Measurements from ENCODE around the gene GFI1B.

Gene GFI1B

DNA sequence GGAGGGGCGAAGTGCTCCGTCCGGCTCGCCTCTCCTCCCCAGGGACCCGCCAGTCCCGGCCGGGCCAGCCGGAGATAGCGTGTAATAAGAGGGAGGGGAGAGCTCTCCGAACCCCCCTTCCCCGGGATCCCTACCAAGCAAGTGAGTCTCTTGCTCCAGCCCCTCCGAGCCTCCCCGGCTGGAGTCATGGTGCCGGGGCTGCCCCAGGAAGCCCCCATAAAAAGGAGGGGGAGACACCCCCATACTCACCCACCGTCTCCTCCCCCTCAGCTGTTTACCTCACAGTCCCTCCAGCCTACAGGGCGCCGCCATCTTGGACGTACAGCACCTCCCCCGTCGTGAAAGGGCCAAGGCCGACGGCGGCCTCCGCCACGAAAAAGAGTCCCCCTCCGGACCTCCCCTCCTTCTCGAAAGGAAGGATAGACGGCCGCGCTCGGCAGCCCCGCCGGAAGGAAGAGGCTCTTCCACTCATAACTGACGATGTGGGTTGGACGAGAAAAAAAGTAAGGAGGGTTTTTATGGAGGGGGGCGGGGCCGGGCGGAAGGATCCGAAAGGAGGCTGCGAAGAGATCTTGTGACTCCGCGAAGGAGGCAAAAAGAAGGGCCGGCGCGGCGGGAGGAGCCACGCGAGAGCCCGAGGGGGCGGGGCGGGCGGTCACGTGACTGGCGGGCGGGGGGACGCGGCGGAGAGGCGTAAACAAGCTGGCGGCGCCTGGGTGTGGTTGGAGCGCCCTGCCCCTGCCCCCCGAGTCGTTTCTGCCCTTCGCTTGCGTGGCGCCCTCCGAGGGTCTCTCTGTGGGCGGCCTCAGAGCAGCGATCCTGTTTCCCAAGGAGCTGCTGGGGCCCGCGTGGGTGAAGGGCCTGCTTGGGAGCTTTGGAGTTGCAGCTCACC, 34.0 kb upstream of the GFI1B start, which contains the start of gene TSC1 (continued):
- TF ChIP-seq, protein P1, sequence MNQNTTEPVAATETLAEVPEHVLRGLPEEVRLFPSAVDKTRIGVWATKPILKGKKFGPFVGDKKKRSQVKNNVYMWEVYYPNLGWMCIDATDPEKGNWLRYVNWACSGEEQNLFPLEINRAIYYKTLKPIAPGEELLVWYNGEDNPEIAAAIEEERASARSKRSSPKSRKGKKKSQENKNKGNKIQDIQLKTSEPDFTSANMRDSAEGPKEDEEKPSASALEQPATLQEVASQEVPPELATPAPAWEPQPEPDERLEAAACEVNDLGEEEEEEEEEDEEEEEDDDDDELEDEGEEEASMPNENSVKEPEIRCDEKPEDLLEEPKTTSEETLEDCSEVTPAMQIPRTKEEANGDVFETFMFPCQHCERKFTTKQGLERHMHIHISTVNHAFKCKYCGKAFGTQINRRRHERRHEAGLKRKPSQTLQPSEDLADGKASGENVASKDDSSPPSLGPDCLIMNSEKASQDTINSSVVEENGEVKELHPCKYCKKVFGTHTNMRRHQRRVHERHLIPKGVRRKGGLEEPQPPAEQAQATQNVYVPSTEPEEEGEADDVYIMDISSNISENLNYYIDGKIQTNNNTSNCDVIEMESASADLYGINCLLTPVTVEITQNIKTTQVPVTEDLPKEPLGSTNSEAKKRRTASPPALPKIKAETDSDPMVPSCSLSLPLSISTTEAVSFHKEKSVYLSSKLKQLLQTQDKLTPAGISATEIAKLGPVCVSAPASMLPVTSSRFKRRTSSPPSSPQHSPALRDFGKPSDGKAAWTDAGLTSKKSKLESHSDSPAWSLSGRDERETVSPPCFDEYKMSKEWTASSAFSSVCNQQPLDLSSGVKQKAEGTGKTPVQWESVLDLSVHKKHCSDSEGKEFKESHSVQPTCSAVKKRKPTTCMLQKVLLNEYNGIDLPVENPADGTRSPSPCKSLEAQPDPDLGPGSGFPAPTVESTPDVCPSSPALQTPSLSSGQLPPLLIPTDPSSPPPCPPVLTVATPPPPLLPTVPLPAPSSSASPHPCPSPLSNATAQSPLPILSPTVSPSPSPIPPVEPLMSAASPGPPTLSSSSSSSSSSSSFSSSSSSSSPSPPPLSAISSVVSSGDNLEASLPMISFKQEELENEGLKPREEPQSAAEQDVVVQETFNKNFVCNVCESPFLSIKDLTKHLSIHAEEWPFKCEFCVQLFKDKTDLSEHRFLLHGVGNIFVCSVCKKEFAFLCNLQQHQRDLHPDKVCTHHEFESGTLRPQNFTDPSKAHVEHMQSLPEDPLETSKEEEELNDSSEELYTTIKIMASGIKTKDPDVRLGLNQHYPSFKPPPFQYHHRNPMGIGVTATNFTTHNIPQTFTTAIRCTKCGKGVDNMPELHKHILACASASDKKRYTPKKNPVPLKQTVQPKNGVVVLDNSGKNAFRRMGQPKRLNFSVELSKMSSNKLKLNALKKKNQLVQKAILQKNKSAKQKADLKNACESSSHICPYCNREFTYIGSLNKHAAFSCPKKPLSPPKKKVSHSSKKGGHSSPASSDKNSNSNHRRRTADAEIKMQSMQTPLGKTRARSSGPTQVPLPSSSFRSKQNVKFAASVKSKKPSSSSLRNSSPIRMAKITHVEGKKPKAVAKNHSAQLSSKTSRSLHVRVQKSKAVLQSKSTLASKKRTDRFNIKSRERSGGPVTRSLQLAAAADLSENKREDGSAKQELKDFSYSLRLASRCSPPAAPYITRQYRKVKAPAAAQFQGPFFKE (tag by site-specific recombination; IDR thresholded peaks at IDR 0.05; ENCODE audit: borderline replicate concordance), result no peak
- TF ChIP-seq SP2 (tag by site-specific recombination; IDR thresholded peaks at IDR 0.05) (peak; percentile 91), ZNF433 (tag by site-specific recombination; IDR thresholded peaks at IDR 0.05; ENCODE audit: low read depth) (no peak), EGR2 (tag by site-specific recombination; IDR thresholded peaks at IDR 0.05; ENCODE audit: low read depth) (peak; percentile 94), SCRT2 (tag by site-specific recombination; IDR thresholded peaks at IDR 0.05) (no peak), ZNF214 (tag by site-specific recombination; IDR thresholded peaks at IDR 0.05; ENCODE audit: borderline replicate concordance) (no peak), ZBTB21 (tag by site-specific recombination; IDR thresholded peaks at IDR 0.05) (peak; percentile 75), ZNF521 (tag by site-specific recombination; IDR thresholded peaks at IDR 0.05) (no peak), SP7 (tag by site-specific recombination; IDR thresholded peaks at IDR 0.05) (peak; percentile 96), KLF7 (tag by site-specific recombination; IDR thresholded peaks at IDR 0.05; ENCODE audit: borderline replicate concordance) (peak; percentile 97), KLF17 (tag by site-specific recombination; IDR thresholded peaks at IDR 0.05) (peak; percentile 99), ZNF843 (tag by site-specific recombination; IDR thresholded peaks at IDR 0.05) (peak; percentile 67), ZFP41 (tag by site-specific recombination; IDR thresholded peaks at IDR 0.05; ENCODE audit: borderline replicate concordance) (0 out of 2 replicates have a peak, but pooled peaks have one; percentile 26), ZNF292 (tag by site-specific recombination; IDR thresholded peaks at IDR 0.05; ENCODE audit: borderline replicate concordance, low read depth) (no peak), ZNF24 (tag by site-specific recombination; IDR thresholded peaks at IDR 0.05) (peak; percentile 89), ZNF544 (tag by site-specific recombination; IDR thresholded peaks at IDR 0.05) (no peak), ZNF391 (tag by site-specific recombination; IDR thresholded peaks at IDR 0.05; ENCODE audit: borderline replicate concordance, low read depth) (peak; percentile 99), ZNF248 (tag by site-specific recombination; IDR thresholded peaks at IDR 0.05) (no peak), ZNF354C (tag by site-specific recombination; IDR thresholded peaks at IDR 0.05; ENCODE audit: borderline replicate concordance, low read depth) (no peak), ZNF223 (tag by site-specific recombination; IDR thresholded peaks at IDR 0.05) (no peak), ZNF707 (tag by site-specific recombination; IDR thresholded peaks at IDR 0.05) (no peak), ZNF514 (tag by site-specific recombination; IDR thresholded peaks at IDR 0.05) (no peak), GLIS2 (tag by site-specific recombination; IDR thresholded peaks at IDR 0.05) (peak; percentile 73), TRIM28 (IDR thresholded peaks at IDR 0.05; ENCODE audit: borderline replicate concordance, low read length) (no peak; the same call in 1 of the 2 replicates), ZNF501 (tag by site-specific recombination; IDR thresholded peaks at IDR 0.05) (peak; percentile 98; the same call in 1 of the 2 replicates), ZNF677 (tag by site-specific recombination; IDR thresholded peaks at IDR 0.05) (no peak), ZNF366 (tag by site-specific recombination; conservative IDR thresholded peaks at IDR 0.05) (peak; percentile 96), ZNF664 (tag by site-specific recombination; IDR thresholded peaks at IDR 0.05) (peak; percentile 40), KLF8 (tag by site-specific recombination; IDR thresholded peaks at IDR 0.05) (peak; percentile 99)
- TF ChIP-seq, protein P2, sequence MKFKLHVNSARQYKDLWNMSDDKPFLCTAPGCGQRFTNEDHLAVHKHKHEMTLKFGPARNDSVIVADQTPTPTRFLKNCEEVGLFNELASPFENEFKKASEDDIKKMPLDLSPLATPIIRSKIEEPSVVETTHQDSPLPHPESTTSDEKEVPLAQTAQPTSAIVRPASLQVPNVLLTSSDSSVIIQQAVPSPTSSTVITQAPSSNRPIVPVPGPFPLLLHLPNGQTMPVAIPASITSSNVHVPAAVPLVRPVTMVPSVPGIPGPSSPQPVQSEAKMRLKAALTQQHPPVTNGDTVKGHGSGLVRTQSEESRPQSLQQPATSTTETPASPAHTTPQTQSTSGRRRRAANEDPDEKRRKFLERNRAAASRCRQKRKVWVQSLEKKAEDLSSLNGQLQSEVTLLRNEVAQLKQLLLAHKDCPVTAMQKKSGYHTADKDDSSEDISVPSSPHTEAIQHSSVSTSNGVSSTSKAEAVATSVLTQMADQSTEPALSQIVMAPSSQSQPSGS (tag by site-specific recombination; IDR thresholded peaks at IDR 0.05; ENCODE audit: low read depth), result peak; percentile 39; the same call in 1 of the 2 replicates
- TF ChIP-seq, protein P3, sequence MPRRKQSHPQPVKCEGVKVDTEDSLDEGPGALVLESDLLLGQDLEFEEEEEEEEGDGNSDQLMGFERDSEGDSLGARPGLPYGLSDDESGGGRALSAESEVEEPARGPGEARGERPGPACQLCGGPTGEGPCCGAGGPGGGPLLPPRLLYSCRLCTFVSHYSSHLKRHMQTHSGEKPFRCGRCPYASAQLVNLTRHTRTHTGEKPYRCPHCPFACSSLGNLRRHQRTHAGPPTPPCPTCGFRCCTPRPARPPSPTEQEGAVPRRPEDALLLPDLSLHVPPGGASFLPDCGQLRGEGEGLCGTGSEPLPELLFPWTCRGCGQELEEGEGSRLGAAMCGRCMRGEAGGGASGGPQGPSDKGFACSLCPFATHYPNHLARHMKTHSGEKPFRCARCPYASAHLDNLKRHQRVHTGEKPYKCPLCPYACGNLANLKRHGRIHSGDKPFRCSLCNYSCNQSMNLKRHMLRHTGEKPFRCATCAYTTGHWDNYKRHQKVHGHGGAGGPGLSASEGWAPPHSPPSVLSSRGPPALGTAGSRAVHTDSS (tag by site-specific recombination; IDR thresholded peaks at IDR 0.05), result 0 out of 2 replicates have a peak, but pooled peaks have one; percentile 35
